HFF-Myc (cell line): Measurements from ENCODE around the gene TGM2.
"Not testable (repeated sequence)": the region's sequence is repeated elsewhere in the genome, so short reads cannot be mapped to it uniquely, and the experiment has no call there.

Source experiments
- DNase-seq: peaks from one replicate; pipeline ENCODE4 v3.0.0-alpha.2; 2011; ENCODE audit warnings: low read depth; ENCODE audit errors: extremely low read depth
- H3K4me3 ChIP-seq: replicated peaks from 2 replicates; pipeline ENCODE4 v1.5.1; 2011; ENCODE audit warnings: low read depth, mild to moderate bottlenecking, control low read depth, low read length
- TF ChIP-seq, protein P1 (sequence below): IDR thresholded peaks from 2 replicates; pipeline ENCODE4 v1.5.1; 2012; ENCODE audit warnings: mild to moderate bottlenecking, low read depth, low read length, control low read depth; ENCODE audit errors: missing control alignments

TGM2 gene

DNA sequence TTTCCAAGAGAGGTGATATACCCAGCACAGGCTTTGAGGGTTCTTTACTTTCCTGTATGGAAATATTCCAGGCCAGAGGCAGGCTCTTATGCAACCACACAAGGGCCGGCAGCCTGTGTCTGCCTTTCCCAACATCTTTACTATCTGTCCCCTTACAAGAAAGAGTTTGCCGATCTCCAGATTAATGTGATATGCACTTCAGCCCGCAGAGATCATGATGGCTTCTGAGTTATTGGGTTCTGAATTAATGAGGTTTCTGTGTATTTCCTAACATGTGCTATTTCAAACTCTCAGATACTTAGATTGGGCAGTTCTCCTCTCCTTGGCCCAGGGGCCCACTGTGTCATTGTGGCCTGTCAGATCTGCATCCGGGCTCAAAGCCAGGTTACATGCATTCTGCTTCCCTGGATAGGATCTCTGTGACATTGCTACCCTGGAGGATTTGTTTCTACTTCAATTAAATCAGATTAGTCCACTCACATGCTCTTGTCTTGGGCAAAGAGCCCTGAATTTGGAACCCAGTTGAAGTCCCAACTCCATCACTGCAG, 56.6 kb downstream of the TGM2 start:
- no peak for DNase-seq

DNA sequence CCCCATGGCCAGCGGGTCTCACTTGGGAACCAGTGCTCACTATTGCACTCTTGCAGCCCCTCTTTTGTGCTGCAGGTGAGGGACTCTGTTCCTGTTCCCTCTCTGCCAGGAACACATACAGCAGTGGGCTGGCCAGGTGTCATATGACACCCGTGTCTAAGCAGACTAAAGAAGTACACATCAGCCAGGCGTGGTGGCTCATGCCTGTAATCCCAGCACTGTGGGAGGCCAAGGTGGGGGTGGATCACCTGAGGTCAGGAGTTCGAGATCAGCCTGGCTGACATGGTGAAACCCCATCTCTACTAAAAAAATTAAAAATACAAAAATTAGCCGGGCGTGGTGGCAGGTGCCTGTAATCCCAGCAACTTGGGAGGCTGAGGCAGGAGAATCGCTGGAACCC, 57.2 kb downstream of the TGM2 start:
- not testable (repeated sequence) for H3K4me3 ChIP-seq, DNase-seq

More for the DNA sequence above, 56.6 kb downstream of the TGM2 start:
- H3K4me3 ChIP-seq = no peak overlapping the region
- TF ChIP-seq, protein P1, sequence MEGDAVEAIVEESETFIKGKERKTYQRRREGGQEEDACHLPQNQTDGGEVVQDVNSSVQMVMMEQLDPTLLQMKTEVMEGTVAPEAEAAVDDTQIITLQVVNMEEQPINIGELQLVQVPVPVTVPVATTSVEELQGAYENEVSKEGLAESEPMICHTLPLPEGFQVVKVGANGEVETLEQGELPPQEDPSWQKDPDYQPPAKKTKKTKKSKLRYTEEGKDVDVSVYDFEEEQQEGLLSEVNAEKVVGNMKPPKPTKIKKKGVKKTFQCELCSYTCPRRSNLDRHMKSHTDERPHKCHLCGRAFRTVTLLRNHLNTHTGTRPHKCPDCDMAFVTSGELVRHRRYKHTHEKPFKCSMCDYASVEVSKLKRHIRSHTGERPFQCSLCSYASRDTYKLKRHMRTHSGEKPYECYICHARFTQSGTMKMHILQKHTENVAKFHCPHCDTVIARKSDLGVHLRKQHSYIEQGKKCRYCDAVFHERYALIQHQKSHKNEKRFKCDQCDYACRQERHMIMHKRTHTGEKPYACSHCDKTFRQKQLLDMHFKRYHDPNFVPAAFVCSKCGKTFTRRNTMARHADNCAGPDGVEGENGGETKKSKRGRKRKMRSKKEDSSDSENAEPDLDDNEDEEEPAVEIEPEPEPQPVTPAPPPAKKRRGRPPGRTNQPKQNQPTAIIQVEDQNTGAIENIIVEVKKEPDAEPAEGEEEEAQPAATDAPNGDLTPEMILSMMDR = no peak

DNA sequence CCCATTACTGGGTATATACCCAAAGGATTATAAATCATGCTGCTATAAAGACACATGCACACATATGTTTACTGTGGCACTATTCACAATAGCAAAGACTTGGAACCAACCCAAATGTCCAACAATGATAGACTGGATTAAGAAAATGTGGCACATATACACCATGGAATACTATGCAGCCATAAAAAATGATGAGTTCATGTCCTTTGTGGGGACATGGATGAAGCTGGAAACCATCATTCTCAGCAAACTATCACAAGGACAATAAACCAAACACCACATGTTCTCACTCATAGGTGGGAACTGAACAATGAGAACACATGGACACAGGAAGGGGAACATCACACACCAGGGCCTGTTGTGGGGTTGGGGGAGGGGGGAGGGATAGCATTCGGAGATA, 57.7 kb downstream of the TGM2 start:
- not testable (repeated sequence) for DNase-seq, H3K4me3 ChIP-seq

DNA sequence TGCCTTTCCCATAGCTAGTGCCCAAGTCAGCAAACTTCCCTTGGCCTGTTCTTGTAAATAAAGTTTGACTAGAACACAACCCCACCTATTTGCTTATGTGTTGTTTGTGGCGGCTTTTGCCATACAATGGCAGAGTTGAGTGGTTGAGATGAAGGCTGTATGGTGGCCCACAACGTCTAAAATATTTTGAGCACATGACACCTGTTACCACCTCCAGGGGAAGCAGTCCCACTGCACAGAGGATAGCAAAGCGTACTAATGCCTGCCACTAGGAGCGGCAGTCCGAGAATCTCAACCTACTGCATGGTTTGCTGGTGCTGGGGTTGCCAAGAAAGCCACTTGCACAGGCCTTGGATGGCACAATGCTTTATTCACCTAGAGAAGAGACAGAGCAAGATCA, 58.6 kb downstream of the TGM2 start:
- TF ChIP-seq, protein P1 = no peak
- H3K4me3 ChIP-seq = no peak overlapping the region
- DNase-seq = no peak

DNA sequence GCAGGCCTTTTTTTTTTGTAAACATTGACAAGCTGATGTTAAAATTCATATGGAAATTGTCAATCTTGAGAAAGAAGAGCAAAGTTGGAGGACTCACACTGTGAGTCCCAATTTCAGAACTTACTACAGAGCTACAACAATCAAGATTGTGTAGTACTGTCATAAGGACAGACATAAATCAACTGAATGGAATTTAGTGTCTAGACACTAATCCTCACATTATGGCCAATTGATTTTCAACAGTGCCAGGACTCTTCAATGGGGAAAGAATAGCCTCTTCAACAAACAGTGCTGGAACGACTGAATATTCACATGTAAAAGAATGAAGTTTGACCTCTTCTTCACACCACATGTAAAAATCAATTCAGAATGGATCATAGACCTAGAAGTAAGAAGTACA, 60.8 kb downstream of the TGM2 start:
- DNase-seq = no peak
- no peak overlapping the region for H3K4me3 ChIP-seq
- TF ChIP-seq, protein P1 = no peak

DNA sequence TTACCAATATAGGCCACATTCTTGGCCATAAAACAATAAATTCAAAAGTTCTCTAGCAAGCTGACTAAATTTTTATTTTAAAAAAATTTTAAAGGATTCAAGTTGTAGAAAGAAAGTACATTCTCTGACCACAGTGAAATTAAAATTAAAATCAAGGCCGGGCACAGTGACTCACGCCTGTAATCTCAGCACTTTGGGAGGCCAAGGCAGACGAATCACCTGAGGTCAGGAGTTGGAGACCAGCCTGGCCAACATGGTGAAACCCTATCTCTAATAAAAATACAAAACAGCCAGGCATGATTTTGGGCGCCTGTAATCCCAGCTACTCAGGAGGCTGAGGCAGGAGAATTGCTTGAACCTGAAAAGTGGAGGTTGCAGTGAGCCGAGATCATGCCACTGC, 62.9 kb downstream of the TGM2 start:
- not testable (repeated sequence) for H3K4me3 ChIP-seq, DNase-seq

DNA sequence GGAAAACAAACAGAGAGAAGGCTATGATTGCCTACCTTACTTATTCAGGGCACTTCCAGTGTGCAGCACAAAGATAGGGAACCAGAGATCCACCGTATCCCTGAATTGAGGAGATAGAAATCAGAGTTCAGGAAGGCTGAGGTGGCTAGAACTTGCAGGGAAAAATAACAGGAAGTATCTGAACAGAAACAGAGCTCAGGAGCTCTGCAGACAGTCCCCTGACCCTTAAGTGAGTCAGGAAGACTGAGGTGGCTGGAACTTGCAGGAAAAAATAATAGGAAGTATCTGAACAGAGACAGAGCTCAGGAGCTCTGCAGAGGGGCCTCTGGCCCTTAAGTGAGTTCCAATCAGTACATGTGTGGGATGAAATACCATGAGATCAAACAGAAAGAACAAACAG, 66.1 kb downstream of the TGM2 start:
- no peak for DNase-seq
- TF ChIP-seq, protein P1 = no peak
- H3K4me3 ChIP-seq = no peak overlapping the region

DNA sequence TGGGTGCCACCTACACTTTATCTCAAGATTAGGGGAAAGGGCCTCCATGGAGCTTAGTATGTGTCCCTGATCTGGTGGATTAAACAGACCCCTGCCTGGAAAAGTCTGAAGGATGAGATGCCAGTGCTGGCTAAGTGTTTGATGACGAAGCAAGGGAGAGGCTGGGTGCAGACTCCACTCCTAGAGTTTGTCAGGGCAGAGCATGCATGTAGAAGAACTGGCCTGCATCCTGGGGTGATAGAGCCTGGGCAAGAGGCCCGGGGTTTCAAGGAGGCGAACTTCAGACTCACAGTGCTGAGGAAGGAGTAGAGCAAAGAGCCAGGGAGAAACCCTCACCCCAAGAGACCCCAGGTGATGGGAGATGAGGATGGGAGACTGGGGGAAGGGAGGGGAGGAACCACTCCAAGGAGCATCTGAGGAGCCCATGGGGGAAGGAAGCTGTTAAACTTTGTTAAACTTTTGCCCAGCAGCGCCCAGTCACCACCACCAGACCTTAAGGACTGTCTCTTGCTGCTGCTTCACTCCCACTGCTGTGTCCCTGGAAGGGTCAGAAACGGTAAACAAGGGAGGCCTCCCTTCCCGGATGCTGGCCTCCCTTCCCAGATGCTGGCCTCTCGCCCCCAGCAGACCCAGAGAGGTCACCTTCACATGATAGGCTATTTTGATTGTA, 69.9 kb downstream of the TGM2 start:
- H3K4me3 ChIP-seq = no peak overlapping the region
- TF ChIP-seq, protein P1 = no peak
- no peak for DNase-seq
